Astrocyte (in vitro differentiated cells and primary cell): ENCODE data around the gene PCLO. TPM values are rescaled to one million over a fixed set of nuclear protein-coding genes. Genes with fewer than 3 reads are reported as not detected.

Experiments used
- DNase-seq: peaks from one replicate; pipeline ENCODE4 v3.0.0-alpha.2; 2010; ENCODE audit warnings: low read depth
- FAIRE-seq: peaks from 2 replicates; lab custom pipeline; 2011; peaks lifted over from hg19 to GRCh38; lab: Jason Lieb, UNC
- H2AFZ ChIP-seq: 2 replicates; pipeline ENCODE4 v1.6.0; 2012; ENCODE audit warnings: low read depth, low read length, inconsistent platforms
- H3K27ac ChIP-seq: 2 replicates; pipeline ENCODE4 v1.5.1; 2011; ENCODE audit warnings: low read depth, low read length, inconsistent platforms
- H3K27me3 ChIP-seq: 2 replicates; pipeline ENCODE4 v1.6.0; 2011; ENCODE audit warnings: low read length, inconsistent platforms; ENCODE audit not compliant: insufficient read depth
- H3K36me3 ChIP-seq: 2 replicates; pipeline ENCODE4 v1.5.1; 2011; ENCODE audit warnings: low read length, inconsistent platforms; ENCODE audit not compliant: insufficient read depth
- H3K4me1 ChIP-seq: 2 replicates; pipeline ENCODE4 v1.5.1; 2011; ENCODE audit warnings: low read length, inconsistent platforms; ENCODE audit not compliant: insufficient read depth
- H3K4me2 ChIP-seq: 2 replicates; pipeline ENCODE4 v1.6.0; 2012; ENCODE audit warnings: low read length, inconsistent platforms
- H3K4me3 ChIP-seq: 2 replicates; pipeline ENCODE4 v1.5.1; 2011; ENCODE audit warnings: low read depth, mild to moderate bottlenecking, low read length, inconsistent platforms; ENCODE audit not compliant: insufficient read depth
- H3K79me2 ChIP-seq: 2 replicates; pipeline ENCODE4 v1.6.0; 2012; ENCODE audit warnings: mild to moderate bottlenecking, low read length, inconsistent platforms; ENCODE audit not compliant: insufficient read depth
- H3K9ac ChIP-seq: 2 replicates; pipeline ENCODE4 v1.6.0; 2012; ENCODE audit warnings: mild to moderate bottlenecking, low read length, inconsistent platforms
- H3K9me3 ChIP-seq: 2 replicates; pipeline ENCODE4 v1.5.1; 2012; ENCODE audit warnings: low read depth, mild to moderate bottlenecking, low read length, inconsistent platforms; ENCODE audit not compliant: insufficient read depth
- H4K20me1 ChIP-seq: 2 replicates; pipeline ENCODE4 v1.6.0; 2012; ENCODE audit warnings: low read length, inconsistent platforms; ENCODE audit not compliant: insufficient read depth
- H3K27ac Mint-ChIP-seq: one replicate; pipeline ENCODE4 v1.8.0; 2021; ENCODE audit warnings: mild to moderate bottlenecking, mixed read lengths; ENCODE audit not compliant: unreplicated experiment
- H3K27me3 Mint-ChIP-seq: one replicate; pipeline ENCODE4 v1.8.0; 2021; ENCODE audit warnings: low read depth, mixed read lengths; ENCODE audit not compliant: unreplicated experiment
- H3K36me3 Mint-ChIP-seq: one replicate; pipeline ENCODE4 v1.8.0; 2021; ENCODE audit warnings: low read depth, mixed read lengths; ENCODE audit not compliant: unreplicated experiment
- H3K4me1 Mint-ChIP-seq: one replicate; pipeline ENCODE4 v1.8.0; 2021; ENCODE audit warnings: low read depth, mixed read lengths; ENCODE audit not compliant: unreplicated experiment
- H3K4me3 Mint-ChIP-seq: one replicate; pipeline ENCODE4 v1.8.0; 2021; ENCODE audit warnings: mild to moderate bottlenecking, moderate library complexity, mixed read lengths; ENCODE audit not compliant: unreplicated experiment
- H3K9me3 Mint-ChIP-seq: one replicate; pipeline ENCODE4 v1.8.0; 2021; ENCODE audit warnings: mild to moderate bottlenecking, mixed read lengths; ENCODE audit not compliant: unreplicated experiment
- EZH2 ChIP-seq: IDR thresholded peaks from 2 replicates; pipeline ENCODE4 v1.6.1; 2012; ENCODE audit warnings: mild to moderate bottlenecking, low read length, inconsistent platforms; ENCODE audit not compliant: insufficient read depth
- total RNA-seq: library from RNA; stranded (reverse); gene quantifications from 2 replicates; pipeline ENCODE4 v1.2.1, GENCODE V29; 2021
- TF ChIP-seq, protein P1 (sequence below): IDR thresholded peaks from 2 replicates; pipeline ENCODE4 v1.5.1; 2011; ENCODE audit warnings: low read depth, mild to moderate bottlenecking, inconsistent platforms, low read length, moderate library complexity; ENCODE audit not compliant: insufficient read depth

The PCLO gene
- total RNA-seq, 1 donor from 2014 or later, result 3.0 TPM

DNA sequence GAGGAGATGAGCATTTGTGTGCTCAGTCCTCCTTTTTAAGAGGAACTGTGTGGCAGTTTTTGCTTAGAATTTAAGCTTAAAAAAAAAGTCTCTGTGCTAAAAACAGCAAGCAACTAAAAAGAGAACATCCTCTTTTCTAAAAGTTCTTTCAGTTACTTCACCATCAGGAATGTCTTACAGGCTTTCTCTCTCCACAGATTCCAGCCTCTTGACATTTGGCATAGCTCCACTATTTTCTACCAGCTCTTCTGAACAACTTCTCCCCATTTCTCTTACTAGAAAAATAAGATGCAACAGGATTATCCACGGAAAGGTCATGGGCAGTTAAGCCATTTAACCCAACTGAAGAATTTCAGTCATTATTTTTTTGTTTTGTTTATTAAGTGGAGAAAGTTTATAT lies 13.2 kb downstream of the PCLO start:
- no peak overlapping the region for H3K4me3 Mint-ChIP-seq
- peak; percentile 60 for DNase-seq
- Histone ChIP-seq H3K36me3 (no peaks in the 10 kb centered on the region), H3K4me2 (peak overlapping the region; percentile 48), H3K79me2 (no peaks in the 10 kb centered on the region), H3K9me3 (no peaks in the 10 kb centered on the region), H2AFZ (no peak overlapping the region), H3K27ac (peak overlapping the region; percentile 64), H3K27me3 (no peaks in the 10 kb centered on the region), H3K4me1 (peaks cover 5% of the 10 kb centered on the region), H3K9ac (peak overlapping the region; percentile 10), H4K20me1 (no peaks in the 10 kb centered on the region), H3K4me3 (no peak overlapping the region)
- no peaks in the 10 kb centered on the region for H3K36me3 Mint-ChIP-seq
- no peak for TF ChIP-seq EZH2
- TF ChIP-seq, protein P1, sequence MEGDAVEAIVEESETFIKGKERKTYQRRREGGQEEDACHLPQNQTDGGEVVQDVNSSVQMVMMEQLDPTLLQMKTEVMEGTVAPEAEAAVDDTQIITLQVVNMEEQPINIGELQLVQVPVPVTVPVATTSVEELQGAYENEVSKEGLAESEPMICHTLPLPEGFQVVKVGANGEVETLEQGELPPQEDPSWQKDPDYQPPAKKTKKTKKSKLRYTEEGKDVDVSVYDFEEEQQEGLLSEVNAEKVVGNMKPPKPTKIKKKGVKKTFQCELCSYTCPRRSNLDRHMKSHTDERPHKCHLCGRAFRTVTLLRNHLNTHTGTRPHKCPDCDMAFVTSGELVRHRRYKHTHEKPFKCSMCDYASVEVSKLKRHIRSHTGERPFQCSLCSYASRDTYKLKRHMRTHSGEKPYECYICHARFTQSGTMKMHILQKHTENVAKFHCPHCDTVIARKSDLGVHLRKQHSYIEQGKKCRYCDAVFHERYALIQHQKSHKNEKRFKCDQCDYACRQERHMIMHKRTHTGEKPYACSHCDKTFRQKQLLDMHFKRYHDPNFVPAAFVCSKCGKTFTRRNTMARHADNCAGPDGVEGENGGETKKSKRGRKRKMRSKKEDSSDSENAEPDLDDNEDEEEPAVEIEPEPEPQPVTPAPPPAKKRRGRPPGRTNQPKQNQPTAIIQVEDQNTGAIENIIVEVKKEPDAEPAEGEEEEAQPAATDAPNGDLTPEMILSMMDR, result no peak
- peaks cover 24% of the 10 kb centered on the region for H3K4me1 Mint-ChIP-seq
- no peaks in the 10 kb centered on the region for H3K27me3 Mint-ChIP-seq
- H3K9me3 Mint-ChIP-seq, result no peaks in the 10 kb centered on the region
- no peak for FAIRE-seq
- peak overlapping the region; percentile 83 for H3K27ac Mint-ChIP-seq

DNA sequence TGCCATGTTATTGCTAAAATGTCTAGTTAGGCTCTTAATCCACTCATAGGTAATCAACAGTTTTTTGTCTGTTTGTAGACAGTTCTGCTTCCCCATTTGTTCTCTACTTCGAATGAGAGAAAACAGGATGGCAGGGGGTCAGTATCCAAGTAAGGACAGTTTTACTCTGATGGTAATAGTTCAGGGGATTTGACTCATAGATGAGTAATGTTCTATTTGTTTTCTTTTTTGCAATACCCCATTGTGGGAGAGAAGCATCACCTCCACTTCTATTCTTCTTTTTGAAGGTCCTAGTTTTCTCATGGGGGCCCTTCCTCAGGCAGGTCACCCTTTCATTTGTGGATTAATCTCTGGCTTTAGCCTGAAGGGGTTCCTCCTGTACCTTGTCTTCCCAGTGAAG lies 13.9 kb downstream of the PCLO start:
- H3K4me1 ChIP-seq, result peaks cover 5% of the 10 kb centered on the region
- peak overlapping the region; percentile 83 for H3K27ac Mint-ChIP-seq
- no peak overlapping the region for H2AFZ ChIP-seq
- H3K27me3 Mint-ChIP-seq, result no peaks in the 10 kb centered on the region
- H3K9me3 Mint-ChIP-seq, result no peaks in the 10 kb centered on the region
- H3K36me3 Mint-ChIP-seq, result no peaks in the 10 kb centered on the region
- no peaks in the 10 kb centered on the region for H3K79me2 ChIP-seq
- no peaks in the 10 kb centered on the region for H3K9me3 ChIP-seq
- TF ChIP-seq, protein P1, result no peak
- no peak for TF ChIP-seq EZH2
- peak overlapping the region; percentile 17 for H3K4me3 Mint-ChIP-seq
- no peak overlapping the region for H3K4me3 ChIP-seq
- H4K20me1 ChIP-seq, result no peaks in the 10 kb centered on the region
- FAIRE-seq, result no peak
- peak overlapping the region; percentile 10 for H3K9ac ChIP-seq
- peak overlapping the region; percentile 48 for H3K4me2 ChIP-seq
- no peaks in the 10 kb centered on the region for H3K36me3 ChIP-seq
- H3K4me1 Mint-ChIP-seq, result peaks cover 24% of the 10 kb centered on the region
- H3K27me3 ChIP-seq, result no peaks in the 10 kb centered on the region
- peak; percentile 54 for DNase-seq
- H3K27ac ChIP-seq, result peak overlapping the region; percentile 64

DNA sequence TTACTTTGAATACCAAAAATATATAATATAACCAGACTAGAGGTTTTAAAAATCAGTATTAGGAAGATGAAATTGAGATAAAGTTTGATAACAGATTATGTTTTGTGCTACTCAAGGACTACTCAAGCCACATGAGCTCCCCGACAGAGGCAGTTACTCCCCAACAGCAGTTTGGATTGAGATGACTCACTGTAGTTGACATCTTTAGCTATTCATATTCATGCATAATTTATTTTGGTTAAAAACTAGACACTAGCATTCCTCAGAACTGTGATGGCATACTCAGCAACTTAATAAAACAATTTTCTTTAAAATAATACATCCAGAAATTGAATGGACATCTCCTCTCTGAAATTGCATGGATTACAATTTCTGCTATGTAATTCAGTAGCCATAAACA lies 19.6 kb downstream of the PCLO start:
- no peak overlapping the region for H3K9ac ChIP-seq
- H3K4me3 Mint-ChIP-seq, result no peak overlapping the region
- H3K27me3 Mint-ChIP-seq, result no peaks in the 10 kb centered on the region
- TF ChIP-seq EZH2, result no peak
- TF ChIP-seq, protein P1, result no peak
- H3K9me3 ChIP-seq, result no peaks in the 10 kb centered on the region
- FAIRE-seq (no peak), DNase-seq (peak; percentile 31)
- no peaks in the 10 kb centered on the region for H3K4me1 ChIP-seq
- no peaks in the 10 kb centered on the region for H3K9me3 Mint-ChIP-seq
- H2AFZ ChIP-seq, result no peak overlapping the region
- H3K27ac Mint-ChIP-seq, result no peak overlapping the region
- H3K79me2 ChIP-seq, result no peaks in the 10 kb centered on the region
- no peaks in the 10 kb centered on the region for H3K36me3 ChIP-seq
- H3K36me3 Mint-ChIP-seq, result no peaks in the 10 kb centered on the region
- H4K20me1 ChIP-seq, result no peaks in the 10 kb centered on the region
- no peak overlapping the region for H3K27ac ChIP-seq
- no peak overlapping the region for H3K4me2 ChIP-seq
- H3K4me3 ChIP-seq, result no peak overlapping the region
- no peaks in the 10 kb centered on the region for H3K27me3 ChIP-seq
- peaks cover 2% of the 10 kb centered on the region for H3K4me1 Mint-ChIP-seq
